Mesenchymal stem cell (in vitro differentiated cells and primary cell): ENCODE data around the gene CLIP2.
"Not testable (repeated sequence)": the region's sequence is repeated elsewhere in the genome, so short reads cannot be mapped to it uniquely, and the experiment has no call there.

Experiments
- DNase-seq: peaks from one replicate; pipeline ENCODE4 v3.0.0-alpha.2; 2013
- H2AFZ ChIP-seq: one replicate; pipeline ENCODE4 v1.6.1; 2013; ENCODE audit warnings: low read depth, mild to moderate bottlenecking, control low read depth, inconsistent platforms, low read length, moderate library complexity
- H2AK5ac ChIP-seq: 2 replicates; pipeline ENCODE4 v1.6.1; 2013; ENCODE audit warnings: low read length, moderate library complexity, mild to moderate bottlenecking, inconsistent platforms; ENCODE audit not compliant: severe bottlenecking
- H2BK120ac ChIP-seq: one replicate; pipeline ENCODE4 v1.6.1; 2013; ENCODE audit warnings: low read depth, mild to moderate bottlenecking, inconsistent platforms, low read length, moderate library complexity
- H2BK12ac ChIP-seq, 2 experiments: one replicate each; pipeline ENCODE4 v1.6.1; 2013; ENCODE audit warnings: inconsistent platforms in 2 of 2, low read length in 2 of 2, mild to moderate bottlenecking in 2 of 2, moderate library complexity in 2 of 2, control low read depth in 1 of 2
- H2BK15ac ChIP-seq: one replicate; pipeline ENCODE4 v1.6.1; 2013; ENCODE audit warnings: mild to moderate bottlenecking, low read depth, inconsistent platforms; ENCODE audit not compliant: poor library complexity, severe bottlenecking
- H2BK5ac ChIP-seq: 2 replicates; pipeline ENCODE4 v1.6.1; 2013; ENCODE audit warnings: low read depth, mild to moderate bottlenecking, low read length, control low read depth, inconsistent platforms; ENCODE audit not compliant: poor library complexity, severe bottlenecking
- H3K14ac ChIP-seq, 2 experiments: one replicate each; pipeline ENCODE4 v1.6.1; 2013; ENCODE audit warnings: inconsistent platforms in 2 of 2, low read length in 2 of 2, control low read depth in 1 of 2, mild to moderate bottlenecking in 1 of 2, moderate library complexity in 1 of 2
- H3K18ac ChIP-seq, 2 experiments: one replicate each; pipeline ENCODE4 v1.6.1; 2013; ENCODE audit warnings: inconsistent platforms in 2 of 2, low read length in 2 of 2, control low read depth in 1 of 2, low read depth in 1 of 2, mild to moderate bottlenecking in 1 of 2
- H3K23ac ChIP-seq, 2 experiments: one replicate each; pipeline ENCODE4 v1.6.1; 2013; ENCODE audit warnings: inconsistent platforms in 2 of 2, low read length in 2 of 2, mild to moderate bottlenecking in 2 of 2, moderate library complexity in 2 of 2, control low read depth in 1 of 2
- H3K27ac ChIP-seq: 2 replicates; pipeline ENCODE4 v1.5.1; 2013; ENCODE audit warnings: mild to moderate bottlenecking, moderate library complexity, low read length, control low read depth, inconsistent platforms; ENCODE audit not compliant: poor library complexity, severe bottlenecking
- H3K27me3 ChIP-seq, 2 experiments: 2 replicates each; pipeline versions ENCODE4 v1.6.1 to v1.7.0; 2013; ENCODE audit warnings: low read length in 2 of 2, mild to moderate bottlenecking in 2 of 2, moderate library complexity in 2 of 2, control low read depth in 1 of 2, inconsistent platforms in 1 of 2; ENCODE audit not compliant: control insufficient read depth in 1 of 2, insufficient read depth in 1 of 2
- H3K36me3 ChIP-seq, 2 experiments: 2 replicates each; pipeline versions ENCODE4 v1.6.1 to v1.7.0; 2013; ENCODE audit warnings: low read length in 2 of 2, control low read depth in 1 of 2, inconsistent platforms in 1 of 2, low read depth in 1 of 2, mild to moderate bottlenecking in 1 of 2; ENCODE audit not compliant: insufficient read depth in 2 of 2, control insufficient read depth in 1 of 2
- H3K4ac ChIP-seq, 2 experiments: one replicate each; pipeline ENCODE4 v1.6.1; 2013; ENCODE audit warnings: inconsistent platforms in 2 of 2, low read length in 2 of 2, mild to moderate bottlenecking in 2 of 2, moderate library complexity in 2 of 2, control low read depth in 1 of 2, low read depth in 1 of 2
- H3K4me1 ChIP-seq: 2 replicates; pipeline ENCODE4 v1.6.1; 2013; ENCODE audit warnings: low read depth, low read length, control low read depth; ENCODE audit not compliant: control insufficient read depth, insufficient read depth
- H3K4me2 ChIP-seq: 2 replicates; pipeline ENCODE4 v1.6.1; 2013; ENCODE audit warnings: low read length, mild to moderate bottlenecking, inconsistent platforms; ENCODE audit not compliant: poor library complexity, severe bottlenecking
- H3K4me3 ChIP-seq, 2 experiments: 2 replicates each; pipeline versions ENCODE4 v1.5.1 to v1.7.0; 2013; ENCODE audit warnings: low read length in 2 of 2, mild to moderate bottlenecking in 2 of 2, control low read depth in 1 of 2, low read depth in 1 of 2; ENCODE audit not compliant: insufficient read depth in 1 of 2
- H3K79me1 ChIP-seq: replicated peaks from 2 replicates; pipeline ENCODE4 v1.6.1; 2013; ENCODE audit warnings: mild to moderate bottlenecking, control low read depth, low read length, inconsistent platforms; ENCODE audit not compliant: poor library complexity, severe bottlenecking
- H3K9ac ChIP-seq: 2 replicates; pipeline ENCODE4 v1.7.0; 2013; ENCODE audit warnings: mild to moderate bottlenecking, low read length, moderate library complexity
- H3K9me3 ChIP-seq: 2 replicates; pipeline ENCODE4 v1.7.0; 2013; ENCODE audit warnings: mild to moderate bottlenecking, low read length; ENCODE audit not compliant: control insufficient read depth
- H4K8ac ChIP-seq: one replicate; pipeline ENCODE4 v1.6.1; 2013; ENCODE audit warnings: inconsistent platforms, mild to moderate bottlenecking, low read length, moderate library complexity
- H4K91ac ChIP-seq: one replicate; pipeline ENCODE4 v1.6.1; 2013; ENCODE audit warnings: mild to moderate bottlenecking, low read length, inconsistent platforms
- WGBS: methylation state at CpG from one replicate; pipeline ENCODE4 v1.1.7; 2013; ENCODE audit warnings: mixed read lengths; 5-methylcytosine and 5-hydroxymethylcytosine counted together

The CLIP2 gene

GRCh38 chr7:74424291-74424880 lies 135.2 kb downstream of the CLIP2 start:
- Histone ChIP-seq H2BK120ac (no peak overlapping the region), H3K27me3 (peaks cover 0 to 3% of the 10 kb centered on the region in 2 experiments), H3K4ac (no peak overlapping the region), H4K8ac (no peak overlapping the region), H3K9me3 (no peaks in the 10 kb centered on the region), H3K4me3 (no peak overlapping the region), H2BK12ac (no peak overlapping the region), H3K4me2 (no peak overlapping the region), H2AK5ac (no peak overlapping the region), H3K23ac (no peak overlapping the region), H4K91ac (no peak overlapping the region), H2BK15ac (no peak overlapping the region), H3K4me1 (peaks cover 7% of the 10 kb centered on the region), H3K18ac (no peak overlapping the region), H2BK5ac (no peak overlapping the region), H3K79me1 (no peaks in the 10 kb centered on the region), H3K14ac (no peak overlapping the region), H3K9ac (no peak overlapping the region), H3K36me3 (no peaks in the 10 kb centered on the region), H2AFZ (no peak overlapping the region), H3K27ac (no peak overlapping the region)
- DNase-seq: no peak
- WGBS: 87% methylated on average over 8 of the region's 10 CpGs

GRCh38 chr7:74428023-74428422 lies 138.8 kb downstream of the CLIP2 start:
- Histone ChIP-seq H3K14ac (no peak overlapping the region), H3K4me3 (no peak overlapping the region), H3K4me1 (peaks cover 23% of the 10 kb centered on the region), H2AFZ (no peak overlapping the region), H2AK5ac (peak overlapping the region; percentile 99), H2BK120ac (no peak overlapping the region), H3K27me3 (peaks cover 0 to 3% of the 10 kb centered on the region in 2 experiments), H3K9ac (no peak overlapping the region), H3K79me1 (no peaks in the 10 kb centered on the region), H2BK12ac (no peak overlapping the region), H3K23ac (no peak overlapping the region), H3K9me3 (no peaks in the 10 kb centered on the region), H4K8ac (no peak overlapping the region), H4K91ac (no peak overlapping the region), H2BK15ac (no peak overlapping the region), H3K27ac (no peak overlapping the region), H2BK5ac (no peak overlapping the region), H3K4me2 (no peak overlapping the region), H3K18ac (no peak overlapping the region), H3K4ac (no peak overlapping the region), H3K36me3 (no peaks in the 10 kb centered on the region)
- WGBS: 94% methylated on average over 2 of the region's 4 CpGs
- no peak for DNase-seq

GRCh38 chr7:74429153-74429747 lies 140.0 kb downstream of the CLIP2 start:
- Histone ChIP-seq H4K8ac (peak overlapping the region; percentile 82), H2AK5ac (peak overlapping the region; percentile 28), H3K4me3 (no peak overlapping the region), H4K91ac (peak overlapping the region; percentile 25), H3K4ac (peak overlapping the region in 1 of 2 experiments; percentile 70), H2AFZ (no peak overlapping the region), H3K4me1 (peaks cover 23% of the 10 kb centered on the region), H2BK15ac (no peak overlapping the region), H2BK5ac (peak overlapping the region; percentile 67), H3K9ac (no peak overlapping the region), H3K79me1 (no peaks in the 10 kb centered on the region), H2BK12ac (peak overlapping the region; percentile 49), H3K4me2 (peak overlapping the region; percentile 24), H3K36me3 (no peaks in the 10 kb centered on the region), H3K27ac (peak overlapping the region; percentile 92), H3K23ac (peak overlapping the region in 1 of 2 experiments; percentile 14), H2BK120ac (no peak overlapping the region), H3K18ac (peak overlapping the region in 1 of 2 experiments; percentile 67), H3K27me3 (peaks cover 0 to 3% of the 10 kb centered on the region in 2 experiments), H3K9me3 (no peaks in the 10 kb centered on the region), H3K14ac (peak overlapping the region in 1 of 2 experiments; percentile 26)
- DNase-seq: peak; percentile 88
- WGBS: 39% methylated on average over 14 of the region's 17 CpGs

- WGBS: 98% methylated on average over 8 of the region's 9 CpGs
- not testable (repeated sequence) for H3K9me3 ChIP-seq
Observed at GRCh38 chr7:74430409-74430808, 141.2 kb downstream of the CLIP2 start.

More at GRCh38 chr7:74430409-74430808, 141.2 kb downstream of the CLIP2 start:
- not testable (repeated sequence) for H4K8ac ChIP-seq, DNase-seq, H3K79me1 ChIP-seq, H3K4me3 ChIP-seq, H3K14ac ChIP-seq, H3K27me3 ChIP-seq, H2BK12ac ChIP-seq, H3K27ac ChIP-seq, H3K4ac ChIP-seq, H2BK120ac ChIP-seq, H3K9ac ChIP-seq, H4K91ac ChIP-seq, H2BK15ac ChIP-seq, H3K36me3 ChIP-seq, H2AFZ ChIP-seq, H3K4me2 ChIP-seq
- H3K4me1 ChIP-seq: peaks cover 28% of the 10 kb centered on the region
- peak overlapping the region in 1 of 2 experiments; percentile 59 for H3K18ac ChIP-seq
- peak overlapping the region; percentile 95 for H2AK5ac ChIP-seq
- peak overlapping the region in 1 of 2 experiments; percentile 73 for H3K23ac ChIP-seq
- H2BK5ac ChIP-seq: peak overlapping the region; percentile 53
